Activated B cell treated with CpG ODN at 0.5 μM for 24 hours (primary cell): ENCODE data around the gene INTS15. TPM values are rescaled to one million over a fixed set of nuclear protein-coding genes. Genes with fewer than 3 reads are reported as not detected.

Experiments
- ATAC-seq: fragments of 200-7000 bp; cut with Tn5 transposase; one replicate; pipeline ENCODE4 v1.10.0; 2021; ENCODE audit warnings: low read depth, mild to moderate bottlenecking, moderate library complexity
- CTCF ChIA-PET: fragments of 350-600 bp; sonication (Branson Sonifier 250); formaldehyde crosslinking; loops from one replicate; lab custom pipeline; 2021; ENCODE audit warnings: antibody characterized with exemption; lab: Charles Lee
- POLR2A ChIA-PET: fragments of 350-600 bp; sonication (Branson Sonifier 250); formaldehyde crosslinking; loops from one replicate; lab custom pipeline; 2021; ENCODE audit warnings: antibody characterized with exemption; lab: Charles Lee
- DNase-seq: peaks from one replicate; pipeline ENCODE4 v3.0.0; 2022
- H3K27ac Mint-ChIP-seq: one replicate; pipeline ENCODE4 v1.8.0; 2020; ENCODE audit warnings: mixed read lengths
- H3K27me3 Mint-ChIP-seq: one replicate; pipeline ENCODE4 v1.8.0; 2021; ENCODE audit warnings: mixed read lengths
- H3K36me3 Mint-ChIP-seq: one replicate; pipeline ENCODE4 v1.8.0; 2021; ENCODE audit warnings: low read depth, mixed read lengths
- H3K4me1 Mint-ChIP-seq: one replicate; pipeline ENCODE4 v1.8.0; 2021; ENCODE audit warnings: mixed read lengths
- H3K4me3 Mint-ChIP-seq: one replicate; pipeline ENCODE4 v1.8.0; 2020; ENCODE audit warnings: mild to moderate bottlenecking, mixed read lengths
- H3K9me3 Mint-ChIP-seq: one replicate; pipeline ENCODE4 v1.8.0; 2020; ENCODE audit warnings: mixed read lengths
- intact Hi-C: fragments of 100-400 bp; cut with micrococcal nuclease; formaldehyde crosslinking; loops from one replicate; pipeline ENCODE4 v1.15.1; 2024
- total RNA-seq: library from RNA; stranded (reverse); gene quantifications from 2 replicates; pipeline ENCODE4 v1.2.3, GENCODE V29; 2022
- TF ChIP-seq, protein P1 (sequence below): fragments of 200-600 bp; IDR thresholded peaks from one replicate; pipeline ENCODE4 v1.8.0; 2022; ENCODE audit warnings: antibody characterized with exemption, mild to moderate bottlenecking

INTS15 gene
- total RNA-seq, 1 donor from 2014 or later: 49.9 TPM

GRCh38 chr7:6639627-6640026 lies 49.8 kb downstream of the INTS15 start:
- peaks cover 27% of the 10 kb centered on the region for H3K4me1 Mint-ChIP-seq
- H3K4me3 Mint-ChIP-seq: no peak overlapping the region
- peak overlapping the region; percentile 46 for H3K27ac Mint-ChIP-seq
- DNase-seq (no peak), ATAC-seq (no peak)
- ChIA-PET CTCF (interaction anchor here (1.2 kb wide), 1 partner anchor 33 kb away, joined by 3 read pairs; no protein-coding TSS in a partner anchor), POLR2A (no interaction called here)
- intact Hi-C loops: no loop called here
- TF ChIP-seq, protein P1, sequence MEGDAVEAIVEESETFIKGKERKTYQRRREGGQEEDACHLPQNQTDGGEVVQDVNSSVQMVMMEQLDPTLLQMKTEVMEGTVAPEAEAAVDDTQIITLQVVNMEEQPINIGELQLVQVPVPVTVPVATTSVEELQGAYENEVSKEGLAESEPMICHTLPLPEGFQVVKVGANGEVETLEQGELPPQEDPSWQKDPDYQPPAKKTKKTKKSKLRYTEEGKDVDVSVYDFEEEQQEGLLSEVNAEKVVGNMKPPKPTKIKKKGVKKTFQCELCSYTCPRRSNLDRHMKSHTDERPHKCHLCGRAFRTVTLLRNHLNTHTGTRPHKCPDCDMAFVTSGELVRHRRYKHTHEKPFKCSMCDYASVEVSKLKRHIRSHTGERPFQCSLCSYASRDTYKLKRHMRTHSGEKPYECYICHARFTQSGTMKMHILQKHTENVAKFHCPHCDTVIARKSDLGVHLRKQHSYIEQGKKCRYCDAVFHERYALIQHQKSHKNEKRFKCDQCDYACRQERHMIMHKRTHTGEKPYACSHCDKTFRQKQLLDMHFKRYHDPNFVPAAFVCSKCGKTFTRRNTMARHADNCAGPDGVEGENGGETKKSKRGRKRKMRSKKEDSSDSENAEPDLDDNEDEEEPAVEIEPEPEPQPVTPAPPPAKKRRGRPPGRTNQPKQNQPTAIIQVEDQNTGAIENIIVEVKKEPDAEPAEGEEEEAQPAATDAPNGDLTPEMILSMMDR: no peak
- H3K27me3 Mint-ChIP-seq: no peaks in the 10 kb centered on the region
- peaks cover 48% of the 10 kb centered on the region for H3K36me3 Mint-ChIP-seq
- no peaks in the 10 kb centered on the region for H3K9me3 Mint-ChIP-seq

DNA sequence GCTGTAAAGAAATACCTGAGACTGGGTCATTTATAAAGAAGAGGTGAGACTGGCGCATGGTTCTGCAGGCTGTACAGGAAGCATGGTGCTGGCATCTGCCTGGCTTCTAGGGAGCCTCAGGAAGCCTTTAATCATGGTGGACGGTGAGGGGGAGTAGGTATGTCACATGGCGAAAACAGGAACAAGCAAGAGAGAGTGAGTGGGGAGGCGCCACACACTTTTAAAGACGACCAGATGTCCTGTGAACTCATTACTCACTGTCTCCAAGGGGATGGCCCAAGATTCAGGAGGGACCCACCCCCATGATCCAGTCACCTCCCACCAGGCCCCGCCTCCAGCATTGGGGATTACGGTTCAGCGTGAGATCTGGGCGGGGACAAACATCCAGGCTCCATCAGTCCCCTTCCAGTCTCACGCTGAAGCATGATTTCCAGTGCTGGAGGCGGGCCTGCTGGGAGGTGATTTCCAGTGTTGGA lies 50.5 kb downstream of the INTS15 start:
- no peak for DNase-seq
- intact Hi-C loops: no loop called here
- TF ChIP-seq, protein P1: no peak
- ChIA-PET POLR2A (interaction anchor here (0.6 kb wide), 1 partner anchor 112 kb away, joined by 7 read pairs; no protein-coding TSS in a partner anchor), CTCF (interaction anchor here (1.2 kb wide), 1 partner anchor 34 kb away, joined by 3 read pairs; no protein-coding TSS in a partner anchor)
- no peak for ATAC-seq
- Mint-ChIP-seq H3K4me3 (peak overlapping the region; percentile 41), H3K9me3 (no peaks in the 10 kb centered on the region), H3K27me3 (no peaks in the 10 kb centered on the region), H3K27ac (peak overlapping the region; percentile 46), H3K36me3 (peaks cover 54% of the 10 kb centered on the region), H3K4me1 (peaks cover 24% of the 10 kb centered on the region)

- DNase-seq: no peak
- TF ChIP-seq, protein P1: no peak
- Mint-ChIP-seq H3K27ac (no peak overlapping the region), H3K9me3 (no peaks in the 10 kb centered on the region), H3K27me3 (no peaks in the 10 kb centered on the region), H3K4me3 (no peak overlapping the region), H3K36me3 (peaks cover 61% of the 10 kb centered on the region), H3K4me1 (peaks cover 19% of the 10 kb centered on the region)
- intact Hi-C loops: no loop called here
- ChIA-PET POLR2A (no interaction called here), CTCF (interaction anchor here (0.6 kb wide), 1 partner anchor 42 kb away, joined by 3 read pairs; no protein-coding TSS in a partner anchor)
- ATAC-seq: no peak
Observed at GRCh38 chr7:6641305-6642035, 51.6 kb downstream of the INTS15 start.

DNA sequence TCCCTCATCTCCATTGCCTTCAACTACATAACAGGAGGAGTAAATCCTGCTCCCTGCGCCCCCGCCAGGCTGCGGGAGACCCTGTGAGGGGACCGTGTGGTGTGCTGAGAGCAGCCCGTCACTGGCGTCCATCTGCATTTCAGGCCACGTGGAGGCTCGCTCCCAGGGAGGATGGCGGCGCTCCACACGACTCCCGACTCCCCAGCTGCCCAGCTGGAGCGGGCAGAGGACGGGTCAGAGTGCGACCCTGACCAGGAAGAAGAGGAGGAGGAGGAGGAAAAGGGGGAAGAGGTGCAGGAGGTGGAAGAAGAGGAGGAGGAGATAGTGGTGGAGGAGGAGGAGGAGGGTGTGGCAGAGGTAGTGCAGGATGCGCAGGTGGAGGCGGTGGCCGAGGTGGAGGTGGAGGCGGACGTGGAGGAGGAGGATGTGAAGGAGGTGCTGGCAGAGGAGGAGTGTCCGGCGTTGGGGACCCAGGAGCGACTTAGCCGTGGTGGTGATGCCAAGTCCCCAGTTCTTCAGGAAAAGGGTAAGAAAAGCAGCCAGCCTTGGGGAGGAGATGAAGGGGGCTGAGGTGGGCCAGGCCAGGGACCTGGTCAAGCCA lies 52.5 kb downstream of the INTS15 start:
- Mint-ChIP-seq H3K27me3 (no peaks in the 10 kb centered on the region), H3K9me3 (no peaks in the 10 kb centered on the region), H3K27ac (no peak overlapping the region), H3K36me3 (peaks cover 68% of the 10 kb centered on the region), H3K4me3 (no peak overlapping the region), H3K4me1 (peaks cover 18% of the 10 kb centered on the region)
- ATAC-seq: no peak
- ChIA-PET CTCF (no interaction called here), POLR2A (no interaction called here)
- no peak for DNase-seq
- TF ChIP-seq, protein P1: no peak
- intact Hi-C loops: no loop called here
